Spleen (tissue), 7 donors: Measurements from ENCODE around the gene ESYT3.

Experiments
- POLR2A ChIP-seq, 3 donors: fragments of 450-650 bp; IDR thresholded peaks; one replicate each; pipeline ENCODE4 v1.5.1; 2017; ENCODE audit warnings: antibody characterized with exemption in 3 of 3, mild to moderate bottlenecking in 1 of 3
- TF ChIP-seq, protein P1 (sequence below), 11 experiments: fragments of 200-600 bp in 7 of 11; fragments of 450-650 bp in 4 of 11; sonication (generic) in 4 of 11; IDR thresholded peaks in 8 of 11; conservative IDR thresholded peaks in 3 of 11; 1 replicate in 7 of 11; 2 replicates in 4 of 11; pipeline versions ENCODE4 v1.4.0 to v1.8.0; 2016 to 2021; ENCODE audit warnings: antibody characterized with exemption in 11 of 11, inconsistent platforms in 4 of 11, mild to moderate bottlenecking in 1 of 11
- donor health status: DM: no; HTN: no; CAD: no; lungs with moderate emphysema.
- donor health status: DM: no; HTN: no; CAD: no.
- donor health status: DM: no; HTN: no; CAD: no.

DNA sequence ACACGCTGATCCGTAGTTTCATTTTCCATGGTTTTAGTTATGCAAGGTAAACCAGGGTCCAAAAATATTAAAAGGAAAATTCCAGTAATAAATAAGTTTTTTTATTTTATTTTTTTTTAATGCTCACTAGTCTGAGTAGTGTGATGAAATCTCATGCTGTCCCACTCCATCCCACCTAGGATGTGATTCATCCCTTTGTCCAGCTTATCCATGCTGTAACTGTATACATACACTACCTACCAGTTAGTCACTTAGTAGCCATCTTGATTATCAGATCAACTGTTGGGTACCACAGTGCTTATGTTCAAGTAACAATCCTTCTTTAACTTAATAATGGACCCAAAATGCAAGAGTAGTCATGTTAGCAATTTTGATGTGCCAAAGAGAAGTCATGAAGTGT, 75.2 kb downstream of the ESYT3 start:
- TF ChIP-seq, protein P1, sequence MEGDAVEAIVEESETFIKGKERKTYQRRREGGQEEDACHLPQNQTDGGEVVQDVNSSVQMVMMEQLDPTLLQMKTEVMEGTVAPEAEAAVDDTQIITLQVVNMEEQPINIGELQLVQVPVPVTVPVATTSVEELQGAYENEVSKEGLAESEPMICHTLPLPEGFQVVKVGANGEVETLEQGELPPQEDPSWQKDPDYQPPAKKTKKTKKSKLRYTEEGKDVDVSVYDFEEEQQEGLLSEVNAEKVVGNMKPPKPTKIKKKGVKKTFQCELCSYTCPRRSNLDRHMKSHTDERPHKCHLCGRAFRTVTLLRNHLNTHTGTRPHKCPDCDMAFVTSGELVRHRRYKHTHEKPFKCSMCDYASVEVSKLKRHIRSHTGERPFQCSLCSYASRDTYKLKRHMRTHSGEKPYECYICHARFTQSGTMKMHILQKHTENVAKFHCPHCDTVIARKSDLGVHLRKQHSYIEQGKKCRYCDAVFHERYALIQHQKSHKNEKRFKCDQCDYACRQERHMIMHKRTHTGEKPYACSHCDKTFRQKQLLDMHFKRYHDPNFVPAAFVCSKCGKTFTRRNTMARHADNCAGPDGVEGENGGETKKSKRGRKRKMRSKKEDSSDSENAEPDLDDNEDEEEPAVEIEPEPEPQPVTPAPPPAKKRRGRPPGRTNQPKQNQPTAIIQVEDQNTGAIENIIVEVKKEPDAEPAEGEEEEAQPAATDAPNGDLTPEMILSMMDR (IDR thresholded peaks at IDR 0.05 in 8 of 11, conservative IDR thresholded peaks at IDR 0.05 in 3 of 11), result no peak
- no peak for TF ChIP-seq POLR2A (IDR thresholded peaks at IDR 0.05)
